Measurements from ENCODE around the gene USH2A.

USH2A gene

DNA sequence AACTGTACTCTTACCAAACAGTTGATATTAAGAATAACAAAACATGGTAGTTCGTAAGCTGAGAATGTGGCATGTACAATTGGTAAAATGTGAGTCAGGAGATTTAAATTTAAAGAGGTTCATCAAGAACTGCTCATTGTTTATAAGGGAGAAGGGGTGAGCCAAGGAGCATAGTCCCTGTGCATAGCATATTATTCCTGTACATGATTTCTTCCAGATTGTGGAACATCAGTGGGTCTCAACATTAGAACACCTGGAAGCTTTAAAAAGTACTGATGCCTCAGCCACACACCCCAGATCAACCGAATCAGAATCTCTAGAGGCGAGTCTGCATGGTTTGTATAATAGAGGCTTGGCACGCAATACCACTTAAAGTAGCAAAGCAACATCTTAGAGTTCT is 800.1 kb downstream of the USH2A start:
- DNase-seq: no peak

DNA sequence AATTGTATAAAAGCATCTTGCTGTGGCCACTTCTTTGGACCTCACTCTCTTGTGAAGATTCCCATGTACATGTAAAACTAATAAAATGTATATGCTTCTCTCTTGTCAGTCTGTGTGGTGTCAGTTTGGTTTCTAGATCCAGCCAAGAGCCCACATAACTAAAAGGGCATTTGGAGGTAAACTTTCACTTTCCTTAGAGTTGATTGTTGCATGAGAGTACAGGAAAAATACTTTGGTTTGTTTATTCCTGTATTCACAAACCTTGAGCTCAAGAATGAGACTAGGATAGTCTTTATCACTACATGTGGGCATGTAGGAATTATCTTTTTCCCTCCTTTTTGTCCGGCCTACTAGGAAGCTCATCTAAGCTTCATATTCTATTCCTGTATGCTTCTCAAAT is 805.3 kb downstream of the USH2A start:
- no peak for DNase-seq

DNA sequence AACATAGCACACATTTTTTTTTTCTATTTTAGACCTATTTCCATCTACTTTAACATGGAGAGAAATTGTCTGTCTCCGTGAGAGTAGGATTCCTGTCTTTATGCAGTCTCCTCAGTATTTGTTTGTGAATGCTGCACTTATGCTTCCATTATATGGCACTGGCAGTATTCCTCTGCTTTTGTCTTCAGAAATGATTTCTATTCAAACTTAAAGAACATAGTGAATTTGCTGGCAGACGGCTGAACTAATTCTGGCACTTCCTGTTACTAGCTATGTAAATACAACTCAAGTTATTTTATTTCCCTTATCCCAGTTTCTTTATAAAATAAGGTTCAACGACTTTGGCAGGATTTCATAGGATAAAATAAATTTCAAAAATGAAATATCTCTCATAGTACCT is 810.9 kb downstream of the USH2A start:
- no peak for DNase-seq

DNA sequence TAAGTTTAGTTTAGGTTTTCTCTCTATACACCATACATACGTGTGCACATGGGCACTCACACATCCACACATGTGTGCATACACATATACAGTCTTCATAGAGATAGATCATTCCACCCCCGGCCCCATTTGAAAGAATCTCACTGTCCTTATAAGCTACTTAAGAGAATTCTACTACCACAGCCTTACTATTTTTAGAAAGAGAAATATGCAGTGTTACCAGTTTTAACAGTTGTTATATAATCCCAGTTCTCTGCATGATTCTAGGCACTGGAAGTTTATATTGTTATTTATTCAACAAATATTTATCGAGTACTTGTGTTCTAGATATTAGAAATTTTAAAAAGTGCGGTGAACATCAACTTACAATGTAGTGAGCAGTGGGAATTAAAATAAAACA is 814.6 kb downstream of the USH2A start:
- DNase-seq: no peak

DNA sequence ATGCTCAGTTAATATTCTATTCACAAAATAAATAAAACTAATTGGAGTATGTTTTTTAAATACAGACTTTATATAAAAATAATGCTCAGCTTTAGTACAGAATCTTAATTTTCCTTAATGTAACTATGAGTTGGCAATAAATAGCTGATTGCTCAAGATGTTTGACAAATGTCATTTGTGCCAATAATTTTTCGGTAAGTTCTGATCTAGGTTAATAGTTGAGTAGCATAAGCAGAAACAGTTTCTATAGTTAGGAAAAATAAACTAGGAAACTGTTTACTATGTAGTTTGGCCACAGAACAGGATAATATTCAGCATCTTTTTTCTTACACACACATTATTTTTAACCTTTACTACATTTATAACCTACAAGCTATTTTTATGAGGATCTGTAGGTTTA is 815.8 kb downstream of the USH2A start:
- no peak for DNase-seq

DNA sequence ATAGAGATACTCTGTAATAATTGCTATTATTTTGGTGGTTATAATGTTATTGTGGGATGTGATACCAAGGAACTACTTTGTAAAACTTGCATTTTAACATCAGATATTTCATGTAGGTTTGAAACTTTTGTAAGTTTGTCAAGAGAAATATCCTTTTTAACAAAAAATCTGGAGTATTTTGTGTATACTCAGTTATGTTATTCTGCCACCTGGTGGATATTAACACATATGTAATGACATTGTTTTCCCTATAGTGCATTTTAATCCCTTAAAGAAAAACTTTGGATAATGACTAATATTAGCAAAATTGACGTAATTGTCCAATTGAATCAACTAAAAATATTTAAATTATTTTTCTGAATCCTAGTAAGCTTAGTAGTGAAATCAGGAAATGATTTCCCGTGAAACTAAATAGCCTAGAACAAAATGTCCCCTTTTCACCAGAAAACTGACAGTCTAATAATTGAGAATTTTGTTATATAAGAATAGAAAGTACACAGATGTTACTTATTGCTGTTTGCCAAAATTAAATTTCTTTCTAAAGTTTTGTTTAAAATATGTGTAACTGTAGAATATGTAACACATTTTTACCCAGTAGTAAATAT is 816.6 kb downstream of the USH2A start:
- DNase-seq: no peak

DNA sequence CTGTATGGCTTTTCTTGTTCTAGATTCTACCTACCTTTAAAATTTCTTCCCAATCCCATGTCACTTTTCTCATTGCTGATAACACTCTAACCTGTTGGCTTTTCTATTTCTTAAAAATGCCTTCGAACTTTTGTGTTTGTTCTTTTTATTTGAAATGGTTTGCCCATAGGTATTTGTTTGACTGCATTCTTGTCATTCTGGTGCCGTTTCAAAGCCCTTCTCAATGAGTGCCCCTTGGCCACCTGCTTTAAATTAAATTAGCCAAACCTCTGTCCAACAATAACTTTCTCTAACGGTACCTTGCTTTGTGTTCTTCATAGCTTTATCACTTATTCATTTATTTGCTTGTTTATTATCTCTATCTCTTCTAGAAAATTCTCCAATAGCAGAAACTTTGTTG is 817.2 kb downstream of the USH2A start:
- no peak for DNase-seq

DNA sequence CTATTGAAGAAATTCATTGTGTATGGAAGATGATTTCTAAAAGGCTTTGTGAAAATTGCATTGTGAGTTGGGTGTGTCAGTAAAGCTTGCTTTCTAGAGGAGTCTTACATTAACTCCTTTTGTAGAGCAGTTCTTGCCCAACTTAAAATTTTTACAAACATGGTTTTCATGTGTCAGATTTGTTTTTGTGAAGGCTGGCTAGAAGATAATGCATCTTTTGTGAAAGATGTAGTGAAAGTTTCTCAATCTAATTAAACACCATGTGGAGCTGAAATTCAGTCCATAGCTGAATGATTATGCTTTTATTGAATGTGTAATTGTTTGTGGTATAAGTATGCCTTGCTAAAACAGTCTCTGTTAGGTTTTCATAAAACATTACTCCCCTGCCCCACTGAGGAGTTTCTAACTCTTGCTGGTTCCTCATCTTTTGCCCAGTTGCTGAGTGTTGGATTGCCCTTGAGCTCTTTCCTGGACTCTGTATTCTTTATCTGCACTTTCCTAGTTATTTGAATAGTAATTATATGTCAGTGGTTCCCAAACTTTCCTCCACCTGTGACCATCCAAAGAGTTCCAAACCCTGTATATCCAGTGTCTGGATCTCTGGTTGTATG is 818.1 kb downstream of the USH2A start:
- no peak for DNase-seq

DNA sequence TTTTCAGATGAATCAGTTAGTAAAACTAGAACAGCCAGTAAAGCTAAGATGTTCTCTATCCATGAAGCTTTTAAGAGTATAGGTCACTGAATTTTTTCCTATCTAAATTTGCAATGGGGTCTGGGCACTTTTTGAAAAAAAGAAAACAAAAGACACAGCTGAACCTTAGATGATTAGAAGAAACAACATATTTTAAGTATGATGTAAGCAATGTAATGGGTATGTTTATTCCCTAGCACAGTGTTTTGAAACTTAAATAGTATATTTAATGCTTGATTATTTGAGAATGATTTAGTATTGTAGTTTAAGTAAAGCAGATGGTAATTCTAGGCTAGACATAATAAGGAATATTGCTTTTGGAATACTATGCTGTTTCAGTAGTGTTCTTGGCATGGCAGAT is 819.9 kb downstream of the USH2A start:
- no peak for DNase-seq

DNA sequence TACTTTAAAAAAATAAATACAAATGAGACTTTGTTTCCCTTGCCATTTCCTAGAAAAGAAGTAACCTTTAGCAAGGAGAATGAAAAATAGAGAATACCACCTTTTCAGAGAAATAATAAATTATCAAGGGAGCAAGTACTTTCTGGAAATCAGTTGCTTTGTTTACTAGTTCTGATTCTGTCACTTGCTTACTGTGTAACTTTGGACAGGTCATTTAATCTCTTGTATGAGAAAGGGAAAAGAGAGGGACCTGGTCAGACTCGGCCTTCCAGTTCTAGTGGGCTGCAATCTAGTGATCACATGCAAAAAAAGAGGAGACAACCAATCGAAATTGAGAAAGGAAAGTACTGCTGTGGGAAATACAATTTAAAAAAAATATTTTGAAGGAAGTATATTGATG is 822.0 kb downstream of the USH2A start:
- no peak for DNase-seq

DNA sequence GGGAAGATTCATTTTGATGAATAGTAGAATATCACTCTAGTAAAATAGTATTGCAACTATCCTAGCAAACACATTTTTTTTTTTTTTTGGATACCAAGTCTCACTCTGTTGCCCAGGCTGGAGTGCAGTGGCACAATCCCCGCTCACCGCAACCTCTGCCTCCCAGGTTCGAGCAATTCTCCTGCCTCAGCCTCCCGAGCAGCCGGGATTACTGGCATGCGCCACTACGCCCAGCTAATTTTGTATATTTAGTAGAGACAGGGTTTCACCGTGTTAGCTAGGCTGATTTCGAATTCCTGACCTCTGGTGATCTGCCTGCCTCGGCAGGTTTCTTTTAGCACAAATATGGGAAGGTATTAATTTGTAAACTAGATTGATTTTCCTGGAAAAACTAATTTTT is 822.4 kb downstream of the USH2A start:
- no peak for DNase-seq

DNA sequence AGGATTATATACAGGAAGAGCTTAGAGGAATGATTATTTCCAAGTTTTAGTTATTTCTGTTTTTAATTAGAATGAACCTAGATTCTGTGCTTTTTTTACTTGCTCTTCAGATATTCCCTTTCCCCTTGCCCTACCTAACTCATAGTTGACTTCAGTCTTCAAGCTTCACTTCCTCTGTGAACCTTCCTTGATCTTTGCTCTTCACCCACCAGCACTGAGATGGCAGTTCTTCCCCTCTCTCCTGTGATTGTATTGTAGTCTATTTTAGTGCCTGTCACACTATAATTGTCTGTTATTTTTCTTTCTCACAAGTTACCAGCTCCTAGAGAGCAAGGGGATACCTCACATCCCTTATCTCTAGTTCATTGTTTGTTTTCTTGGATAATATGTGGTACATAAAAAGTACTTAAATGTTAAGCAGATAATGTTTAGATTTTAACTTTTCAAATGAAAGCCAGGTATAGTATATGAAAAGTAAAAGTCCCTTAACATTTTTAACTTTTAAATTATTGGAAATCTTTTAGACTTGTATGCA is 822.9 kb downstream of the USH2A start:
- no peak for DNase-seq

DNA sequence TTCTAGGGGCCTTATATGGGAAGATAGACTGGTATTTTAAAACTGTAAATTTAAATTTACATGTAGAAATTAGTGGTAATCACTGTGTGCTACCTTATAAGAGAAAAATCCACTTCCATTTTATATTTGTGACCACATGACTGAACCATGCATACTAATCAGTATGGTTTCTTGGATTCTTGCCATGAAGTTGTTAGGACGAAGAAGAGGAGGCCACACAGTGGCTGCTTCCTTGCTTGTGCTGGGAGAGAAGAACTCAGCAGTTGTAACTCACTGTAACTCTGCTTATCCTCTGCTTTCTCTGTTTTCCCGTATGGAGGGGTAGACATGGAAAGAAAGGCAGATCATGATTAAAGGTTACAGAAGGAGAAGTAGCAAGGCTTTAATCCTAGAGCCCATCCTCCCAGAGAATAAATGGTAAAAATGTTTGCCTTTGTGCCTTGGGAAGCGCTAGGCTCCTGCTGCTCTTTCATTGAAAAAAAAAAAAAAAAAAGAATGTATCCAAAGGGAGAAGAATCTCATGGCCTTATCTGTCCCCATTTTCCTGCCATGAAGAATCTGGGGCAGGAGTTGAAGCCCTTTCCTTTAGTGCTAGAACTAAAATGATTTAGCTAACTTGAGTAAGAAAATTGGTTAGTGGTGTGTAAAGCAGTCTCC is 823.7 kb downstream of the USH2A start:
- no peak for DNase-seq

DNA sequence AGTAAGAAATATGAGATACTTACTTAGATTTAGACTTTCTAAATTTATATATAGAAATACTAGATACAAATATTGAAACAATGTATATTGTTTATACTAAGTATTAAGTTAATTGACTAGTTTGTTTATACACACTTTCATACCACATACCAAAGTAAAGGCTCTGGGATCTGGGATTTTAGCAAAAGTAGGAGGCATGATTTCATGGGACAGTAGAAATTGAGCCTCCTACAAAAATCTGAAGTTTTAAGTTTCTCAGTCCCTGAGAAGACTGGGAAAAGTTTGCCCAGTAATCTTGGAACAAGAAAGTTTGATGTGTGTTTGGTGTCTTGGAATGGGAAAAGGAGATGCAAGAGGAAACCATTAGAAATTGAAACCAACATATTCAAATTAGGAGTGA is 825.3 kb downstream of the USH2A start:
- DNase-seq: no peak

DNA sequence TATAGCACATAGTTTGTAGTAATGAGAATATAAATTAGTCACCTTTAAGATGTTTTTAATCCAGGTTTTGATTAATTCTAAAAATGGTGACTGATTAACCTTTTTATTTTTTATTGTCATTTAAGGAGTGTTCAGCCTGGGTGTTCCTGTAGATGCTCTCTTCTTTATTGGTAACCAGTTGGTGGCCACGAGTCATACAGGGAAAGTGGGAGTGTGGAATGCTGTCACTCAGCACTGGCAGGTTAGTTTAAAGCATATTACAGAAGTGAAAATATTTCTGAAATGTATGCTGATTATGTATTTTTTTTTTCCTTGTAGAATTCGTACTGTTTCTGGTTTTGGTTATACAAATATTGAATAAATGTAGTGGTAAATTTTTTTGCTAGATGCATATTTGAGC is 828.0 kb downstream of the USH2A start:
- DNase-seq: no peak

DNA sequence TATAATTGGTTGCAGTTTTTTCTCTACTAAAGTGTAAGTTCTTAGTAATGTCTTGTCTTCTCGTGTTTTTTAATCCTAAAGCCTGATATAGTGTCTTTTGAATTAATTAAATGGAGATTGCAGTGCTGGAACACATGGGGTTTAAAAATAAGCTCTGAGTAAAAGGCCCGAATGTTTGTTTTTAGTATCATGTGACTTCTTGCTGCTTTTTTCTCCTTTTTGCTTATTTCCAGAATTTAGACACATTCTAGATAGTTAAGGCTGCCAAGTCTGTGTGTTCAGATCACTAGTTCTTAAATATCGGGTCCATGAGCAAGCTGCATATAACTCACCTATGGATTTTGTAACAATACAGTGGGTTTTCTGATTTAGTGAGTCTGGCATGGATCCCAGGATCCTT is 828.6 kb downstream of the USH2A start:
- DNase-seq: no peak

DNA sequence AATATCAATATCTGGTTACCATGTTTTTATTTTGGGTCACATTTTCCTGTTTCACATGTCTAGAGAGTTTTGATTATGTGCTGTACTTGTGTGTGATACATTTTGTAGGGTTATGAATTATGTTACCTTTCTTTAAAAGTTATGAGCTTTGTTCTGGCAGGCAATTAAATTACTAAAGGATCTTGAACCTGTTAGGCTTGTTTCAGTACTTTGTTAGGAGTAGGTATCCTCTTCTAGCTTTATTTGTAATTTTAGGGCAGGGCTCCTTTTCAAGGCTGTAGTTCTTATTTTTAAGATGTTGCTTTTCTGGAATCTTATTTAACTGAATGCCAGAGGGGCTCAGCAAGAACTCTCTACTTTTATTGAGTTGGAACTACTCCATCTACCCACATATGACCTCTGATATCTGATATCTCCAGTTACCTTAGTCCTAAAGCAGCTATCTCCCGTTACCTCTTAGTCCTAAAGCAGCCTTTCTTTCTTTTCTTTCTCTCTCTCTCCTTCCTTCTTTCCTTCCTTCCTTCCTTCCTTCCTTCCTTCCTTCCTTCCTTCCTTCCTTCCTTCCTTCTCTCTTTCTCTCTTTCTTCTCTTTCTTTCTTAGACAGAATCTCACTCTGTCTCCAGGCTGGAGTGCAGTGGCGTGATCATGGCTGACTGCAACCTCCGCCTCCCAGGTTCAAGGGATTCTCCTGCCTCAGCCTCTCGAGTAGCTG is 832.3 kb downstream of the USH2A start:
- no peak for DNase-seq

DNA sequence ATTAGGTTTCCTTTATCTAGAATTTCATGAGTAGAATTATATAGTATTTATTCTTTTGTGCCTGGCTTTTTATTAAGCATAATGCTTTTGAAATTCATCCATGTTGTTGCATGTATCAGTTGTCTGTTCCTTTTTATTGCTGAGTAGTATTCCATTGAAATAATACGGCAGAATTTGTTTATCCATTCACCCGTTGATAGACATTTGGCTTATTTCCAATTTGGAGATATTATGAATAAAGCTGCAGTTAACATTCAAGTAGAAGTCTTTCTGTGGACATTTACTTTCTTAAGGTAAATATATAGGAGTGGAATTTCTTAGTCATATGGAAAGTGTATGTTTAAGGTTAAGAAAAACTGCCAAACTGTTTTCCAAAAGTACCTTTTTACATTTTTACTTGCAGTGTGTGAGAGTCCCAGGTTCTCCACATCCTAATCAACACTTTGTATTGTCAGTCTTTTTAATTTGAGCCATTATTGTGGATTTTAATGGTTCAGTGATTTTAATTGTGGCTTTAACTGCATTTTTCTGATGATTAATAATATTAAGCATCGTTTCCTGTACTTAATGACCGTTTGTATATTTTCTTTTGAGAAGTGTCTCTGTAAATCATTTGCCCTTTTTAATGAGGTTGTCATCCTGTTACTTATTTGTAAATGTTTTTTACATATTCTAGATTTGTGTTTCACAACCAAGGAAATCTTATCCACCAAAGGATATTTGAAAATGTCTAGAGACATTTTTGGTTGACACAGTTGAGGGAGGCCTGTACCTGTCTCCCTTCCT is 833.4 kb downstream of the USH2A start:
- DNase-seq: no peak

DNA sequence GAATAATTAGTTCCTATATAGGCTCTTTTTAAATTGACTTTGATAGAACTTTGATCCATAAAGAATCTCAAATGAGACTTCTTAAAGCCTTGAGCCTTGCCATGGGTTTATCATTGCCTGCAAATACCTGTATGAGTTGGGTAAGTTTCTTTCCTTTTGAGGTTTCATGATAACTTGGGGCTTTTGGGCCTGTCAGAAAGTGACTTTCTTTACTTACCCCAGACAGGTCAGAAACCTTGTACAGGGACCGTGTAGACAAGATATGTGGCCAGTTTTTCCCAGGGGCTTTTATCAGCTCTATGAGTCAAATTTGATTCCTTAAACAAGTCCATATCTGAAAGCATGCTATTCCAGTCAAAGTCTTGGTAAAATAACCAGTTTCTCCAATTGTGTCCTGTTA is 838.9 kb downstream of the USH2A start:
- no peak for DNase-seq

DNA sequence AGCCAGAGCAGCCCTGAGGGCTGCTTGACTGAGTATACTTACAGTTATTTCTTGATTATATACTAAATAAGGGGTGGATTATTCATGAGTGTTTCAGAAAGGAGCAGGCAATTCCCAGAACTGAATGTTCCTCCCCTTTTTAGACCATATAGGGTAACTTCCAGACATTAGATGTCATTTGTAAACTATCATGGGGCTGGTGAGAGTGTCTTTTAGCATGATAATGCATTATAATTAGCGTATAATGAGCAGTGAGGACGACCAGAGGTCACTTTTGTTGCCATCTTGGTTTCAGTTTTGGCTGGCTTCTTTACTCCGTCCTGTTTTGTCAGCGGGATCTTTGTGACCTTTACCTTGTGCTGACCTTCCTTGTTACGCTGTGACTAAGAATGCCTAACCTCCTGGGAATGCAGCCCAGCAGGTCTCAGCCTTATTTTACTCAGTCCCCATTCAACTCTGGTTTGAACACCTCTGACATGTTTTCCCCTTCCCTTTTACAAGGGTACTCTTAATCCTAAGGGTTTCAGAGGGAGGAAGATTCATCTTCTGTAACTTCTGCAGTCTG is 840.0 kb downstream of the USH2A start:
- DNase-seq: no peak

DNA sequence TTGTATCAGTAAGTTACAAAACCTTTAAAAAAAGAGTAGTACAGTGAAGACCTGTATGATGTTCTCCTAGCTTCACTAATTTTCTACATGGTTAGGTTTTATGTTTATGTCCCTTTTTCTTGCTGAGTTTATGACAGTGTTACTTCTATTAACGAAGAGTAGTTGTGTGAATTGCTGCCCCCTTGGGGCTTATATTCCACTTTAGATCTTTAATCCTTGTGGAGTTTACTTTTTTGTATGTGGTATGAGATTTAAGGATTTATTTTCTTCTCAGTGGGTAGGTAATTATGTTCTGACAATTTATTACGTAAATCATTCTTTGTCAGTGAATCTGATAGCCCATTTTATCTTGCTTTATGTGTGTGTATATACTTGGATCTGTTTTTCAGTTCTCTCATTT is 841.4 kb downstream of the USH2A start:
- DNase-seq: no peak

All from NCI-H526 treated with DMSO at 0.1 percent for 48 hours (cell line).